Jurkat, Clone E6-1 (cell line): Measurements from ENCODE around the gene ACIN1.
A peak's percentile ranks its signal among the peaks of the same experiment; 100 is the strongest.
"Not testable (repeated sequence)": the region's sequence is repeated elsewhere in the genome, so short reads cannot be mapped to it uniquely, and the experiment has no call there.

Source experiments
- DNase-seq: peaks from one replicate; pipeline ENCODE4 v3.0.0-alpha.2; 2011; ENCODE audit warnings: low read depth, low spot score
- H3K4me3 ChIP-seq: 2 replicates; pipeline ENCODE4 v1.5.1; 2011; ENCODE audit warnings: mild to moderate bottlenecking, low read length, control low read depth, moderate library complexity

The ACIN1 gene

GRCh38 chr14:23025151-23025814 lies 69.7 kb downstream of the ACIN1 start:
- H3K4me3 ChIP-seq, result no peak overlapping the region
- DNase-seq, result no peak

DNA sequence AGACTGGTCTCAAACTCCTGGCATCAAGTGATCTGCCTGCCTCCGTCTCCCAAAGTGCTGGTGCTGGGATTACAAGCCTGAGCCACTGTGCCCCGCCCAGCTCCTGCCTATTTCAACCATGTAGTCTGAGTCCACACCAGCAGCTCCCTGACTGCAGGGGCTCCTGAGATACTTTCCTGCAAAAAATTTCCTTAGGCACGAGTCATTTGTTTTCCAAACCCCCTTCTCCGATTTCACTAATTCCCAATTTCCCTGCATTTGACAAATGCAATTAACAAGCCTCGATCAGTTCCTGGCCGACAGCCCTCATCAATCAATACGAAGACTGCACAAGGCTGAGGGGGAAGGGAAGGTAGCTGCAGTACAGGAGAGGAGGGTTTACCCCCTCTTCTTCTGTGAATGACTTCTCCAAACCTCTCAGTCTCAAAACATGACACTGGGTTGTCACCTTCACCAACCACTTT lies 70.3 kb downstream of the ACIN1 start:
- DNase-seq, result no peak
- H3K4me3 ChIP-seq, result no peak overlapping the region

DNA sequence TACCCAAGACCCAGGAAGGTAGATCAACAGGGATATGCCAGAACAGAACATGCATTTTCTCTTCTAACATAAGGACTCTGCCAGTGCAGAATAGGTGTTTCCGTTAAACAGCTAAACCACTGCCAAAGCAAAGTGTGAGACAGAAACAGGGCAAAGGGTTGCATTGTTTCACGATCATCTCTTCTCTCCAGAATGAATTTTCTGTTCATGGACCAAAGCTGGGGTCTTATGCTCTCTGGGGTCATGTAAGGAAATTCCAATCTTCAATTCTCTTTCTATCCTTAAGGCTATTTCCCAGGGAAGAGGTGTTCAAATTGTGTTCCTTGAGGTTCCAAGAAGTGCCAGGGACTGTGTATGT lies 71.2 kb downstream of the ACIN1 start:
- no peak for DNase-seq
- H3K4me3 ChIP-seq, result no peak overlapping the region

- no peak for DNase-seq
- H3K4me3 ChIP-seq, result no peak overlapping the region
Measured at GRCh38 chr14:23023022-23023794, 71.7 kb downstream of the ACIN1 start.

DNA sequence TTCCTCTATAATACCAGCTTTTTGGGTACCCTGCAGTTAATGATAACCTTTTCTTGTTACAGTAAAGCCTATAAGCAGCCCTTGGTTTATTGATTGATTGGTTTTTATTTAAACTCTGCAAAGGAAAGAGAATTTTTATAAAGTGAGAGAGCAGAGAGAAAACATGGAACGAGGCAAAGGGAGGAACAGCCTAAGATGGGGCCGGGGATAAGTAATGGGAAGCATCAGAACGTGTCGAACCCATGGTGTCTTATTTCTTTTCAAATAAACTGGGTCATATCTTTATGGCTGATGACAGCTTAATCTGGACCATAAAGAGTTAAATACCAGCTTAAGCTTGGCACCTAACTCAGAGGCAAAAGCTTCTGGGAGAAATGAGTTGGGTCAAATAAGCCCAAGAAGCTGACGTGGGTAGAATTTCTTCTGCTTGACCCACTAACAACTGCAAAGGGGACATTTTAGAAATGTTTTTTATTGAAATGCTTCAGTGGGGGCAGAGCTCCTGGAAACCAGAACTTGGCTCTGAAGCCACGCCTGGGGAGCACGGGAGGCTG lies 73.0 kb downstream of the ACIN1 start:
- DNase-seq, result no peak
- H3K4me3 ChIP-seq, result no peak overlapping the region

GRCh38 chr14:23021434-23021833 lies 73.5 kb downstream of the ACIN1 start:
- no peak for DNase-seq
- no peak overlapping the region for H3K4me3 ChIP-seq

- no peak overlapping the region for H3K4me3 ChIP-seq
- DNase-seq, result no peak
Measured at GRCh38 chr14:23020143-23021128, 74.5 kb downstream of the ACIN1 start.

- no peak overlapping the region for H3K4me3 ChIP-seq
- no peak for DNase-seq
Measured at GRCh38 chr14:23018107-23018506, 76.8 kb downstream of the ACIN1 start.

- no peak overlapping the region for H3K4me3 ChIP-seq
- no peak for DNase-seq
Measured at GRCh38 chr14:23017091-23017490, 77.8 kb downstream of the ACIN1 start.

DNA sequence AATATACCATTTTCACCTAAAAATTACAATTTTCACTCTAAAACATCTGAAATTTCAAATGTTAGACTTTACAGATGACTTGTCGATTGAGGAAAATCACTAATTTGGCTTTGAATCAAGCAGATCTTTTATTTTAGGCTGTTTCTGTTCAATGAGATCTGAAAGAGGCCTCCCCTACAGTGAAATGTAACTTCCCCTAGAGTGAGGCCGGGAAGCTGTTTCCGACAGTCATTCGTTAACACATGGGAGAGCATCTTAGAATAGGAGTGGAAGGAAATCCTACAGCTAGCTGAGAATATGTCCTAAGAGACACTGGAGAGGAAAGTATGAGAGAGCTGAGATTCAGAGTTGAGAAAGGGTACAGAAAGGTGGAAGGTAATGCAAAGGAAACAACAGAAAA lies 79.3 kb downstream of the ACIN1 start:
- no peak overlapping the region for H3K4me3 ChIP-seq
- DNase-seq, result no peak

DNA sequence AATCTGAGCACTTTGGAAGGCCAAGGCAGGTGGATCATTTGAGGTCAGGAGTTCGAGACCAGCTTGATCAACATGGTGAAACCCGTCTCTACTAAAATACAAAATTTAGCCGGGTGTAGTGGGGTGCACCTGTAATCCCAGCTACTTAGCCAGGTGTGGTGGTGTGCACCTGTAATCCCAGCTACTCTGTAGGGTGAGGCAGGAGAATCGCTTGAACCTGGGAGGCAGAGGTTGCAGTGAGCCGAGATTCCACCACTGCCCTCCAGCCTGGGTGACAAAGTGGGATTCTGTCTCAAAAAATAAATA lies 81.2 kb downstream of the ACIN1 start:
- H3K4me3 ChIP-seq, DNase-seq: not testable (repeated sequence)

DNA sequence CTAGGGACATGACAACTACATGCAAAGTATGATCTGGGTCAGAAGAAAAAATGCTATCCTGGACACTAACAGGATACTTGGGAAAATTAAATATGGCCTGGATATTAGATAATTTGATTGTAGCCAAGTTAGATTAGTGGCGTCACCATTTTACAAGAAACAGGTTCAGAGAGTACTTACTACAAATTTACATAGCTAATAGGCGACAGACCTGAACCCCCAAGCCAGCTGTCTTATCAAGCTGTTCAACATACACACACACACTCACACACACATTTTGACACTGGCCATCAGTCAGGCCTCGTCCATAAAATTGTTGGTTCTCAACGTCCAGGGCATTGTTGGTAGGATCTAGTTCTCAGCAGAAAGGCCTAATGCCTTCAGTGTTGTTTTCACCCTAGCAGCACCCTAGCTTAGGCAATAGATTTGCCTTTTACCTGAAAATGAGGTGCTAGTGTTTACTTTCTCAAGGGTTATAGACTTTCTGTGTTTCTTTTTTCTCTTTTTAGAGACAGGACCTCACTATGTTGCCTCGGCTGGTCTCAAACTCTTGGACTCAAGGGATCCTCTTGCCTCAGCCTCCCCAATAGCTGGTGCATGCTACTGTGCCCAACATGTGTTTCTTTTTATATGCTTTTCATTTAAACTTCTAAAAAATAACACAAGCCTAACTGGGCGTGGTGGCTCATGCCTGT lies 81.7 kb downstream of the ACIN1 start:
- H3K4me3 ChIP-seq, result no peak overlapping the region
- no peak for DNase-seq

- DNase-seq, result peak; percentile 62
- peak within 1 kb of the TSS; percentile 69 for H3K4me3 ChIP-seq
Measured at GRCh38 chr14:23009939-23010726, 84.8 kb downstream of the ACIN1 start, which contains the start of gene C14orf93. Gene C14orf93, minus strand, starts transcription at chr14:23010143. Its CDS starts 11,120 bp downstream, at chr14:22999023.

DNA sequence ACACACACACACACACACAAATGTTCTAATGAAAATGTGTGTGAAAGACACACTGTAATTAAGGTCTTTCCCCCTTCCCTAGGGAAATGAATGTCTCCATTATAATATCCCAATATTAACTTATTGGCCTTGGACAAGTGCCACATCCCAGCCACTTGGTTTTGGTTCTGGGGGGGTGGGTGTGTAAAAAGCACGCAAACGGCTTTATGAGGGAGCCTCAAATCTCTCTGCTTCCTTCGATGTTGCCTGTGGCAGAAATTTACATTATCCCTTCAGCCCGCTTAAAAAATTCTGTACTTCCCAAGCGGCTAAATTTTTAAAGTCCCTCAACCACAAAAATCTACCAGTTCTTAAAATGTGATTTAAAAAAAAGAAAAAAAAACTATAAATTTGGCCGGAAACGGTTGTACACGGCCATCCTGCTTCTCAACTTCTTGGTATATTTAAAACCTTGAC lies 85.4 kb downstream of the ACIN1 start:
- peak overlapping the region; percentile 69 for H3K4me3 ChIP-seq
- DNase-seq, result no peak

DNA sequence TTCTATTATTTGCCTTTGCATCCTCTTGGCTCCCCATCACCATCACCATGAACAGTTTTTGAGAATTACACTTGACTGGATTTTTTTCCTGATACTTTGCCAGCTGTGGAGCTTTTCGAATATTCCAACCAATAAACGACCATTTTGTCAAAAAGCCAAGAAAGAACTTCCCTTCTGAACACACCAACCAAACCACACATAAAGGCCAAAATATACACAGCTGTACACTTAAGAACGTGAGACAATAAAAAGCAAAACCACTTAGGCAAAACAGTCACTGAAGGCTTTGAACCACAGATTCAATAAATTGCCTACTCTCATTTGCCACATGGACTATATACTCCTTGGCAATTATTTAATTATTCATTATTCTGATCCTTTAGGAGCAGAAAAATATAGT lies 86.1 kb downstream of the ACIN1 start:
- H3K4me3 ChIP-seq, result peak overlapping the region; percentile 69
- peak; percentile 84 for DNase-seq
